Kidney epithelial cell (primary cell): ENCODE results near the gene FAM156B. TPM values are rescaled to one million over a fixed set of nuclear protein-coding genes. Genes with fewer than 3 reads are reported as not detected.
"Not testable (repeated sequence)": the region's sequence is repeated elsewhere in the genome, so short reads cannot be mapped to it uniquely, and the experiment has no call there.

Source experiments
- DNase-seq: peaks from one replicate; pipeline ENCODE4 v3.0.0-alpha.2; 2010; ENCODE audit warnings: low read depth
- H3K27me3 ChIP-seq: 2 replicates; pipeline ENCODE4 v1.6.0; 2011; ENCODE audit warnings: low read length; ENCODE audit not compliant: control insufficient read depth, insufficient read depth
- H3K36me3 ChIP-seq: 2 replicates; pipeline ENCODE4 v1.5.1; 2011; ENCODE audit warnings: low read length; ENCODE audit not compliant: control insufficient read depth, insufficient read depth
- H3K4me3 ChIP-seq: 2 replicates; pipeline ENCODE4 v1.5.1; 2011; ENCODE audit warnings: low read depth, mild to moderate bottlenecking, control low read depth, low read length
- total RNA-seq: library from RNA; depleted of rRNA; stranded (reverse); fragments of >200 nt; gene quantifications from 2 replicates; pipeline ENCODE4 v1.2.3, GENCODE V29; 2015
- TF ChIP-seq, protein P1 (sequence below): IDR thresholded peaks from 2 replicates; pipeline ENCODE4 v1.5.1; 2011; ENCODE audit warnings: mild to moderate bottlenecking, moderate library complexity, low read length, control low read depth, inconsistent platforms; ENCODE audit not compliant: insufficient read depth, poor library complexity, severe bottlenecking

The FAM156B gene
- total RNA-seq, 1 donor from 2014 or later = 13.1 TPM

DNA sequence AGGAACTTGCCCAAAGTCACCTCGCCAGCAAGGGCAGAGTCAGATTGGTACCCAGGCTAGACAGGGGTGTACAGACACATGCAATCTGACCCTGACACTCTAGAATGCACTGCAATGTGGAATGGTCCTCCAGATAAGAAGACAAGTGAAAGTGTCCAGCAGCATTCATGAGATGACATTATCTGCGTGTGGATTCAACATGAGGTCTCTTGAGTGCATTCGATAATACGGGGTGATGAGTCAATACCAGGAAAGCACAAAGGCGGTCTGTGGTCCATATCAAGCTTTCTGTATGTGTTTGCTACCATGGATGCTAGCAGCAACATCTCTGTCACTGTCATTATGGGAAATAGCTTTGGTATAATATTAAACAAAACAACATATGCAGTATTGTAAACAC, 22.5 kb upstream of the FAM156B start:
- TF ChIP-seq, protein P1, sequence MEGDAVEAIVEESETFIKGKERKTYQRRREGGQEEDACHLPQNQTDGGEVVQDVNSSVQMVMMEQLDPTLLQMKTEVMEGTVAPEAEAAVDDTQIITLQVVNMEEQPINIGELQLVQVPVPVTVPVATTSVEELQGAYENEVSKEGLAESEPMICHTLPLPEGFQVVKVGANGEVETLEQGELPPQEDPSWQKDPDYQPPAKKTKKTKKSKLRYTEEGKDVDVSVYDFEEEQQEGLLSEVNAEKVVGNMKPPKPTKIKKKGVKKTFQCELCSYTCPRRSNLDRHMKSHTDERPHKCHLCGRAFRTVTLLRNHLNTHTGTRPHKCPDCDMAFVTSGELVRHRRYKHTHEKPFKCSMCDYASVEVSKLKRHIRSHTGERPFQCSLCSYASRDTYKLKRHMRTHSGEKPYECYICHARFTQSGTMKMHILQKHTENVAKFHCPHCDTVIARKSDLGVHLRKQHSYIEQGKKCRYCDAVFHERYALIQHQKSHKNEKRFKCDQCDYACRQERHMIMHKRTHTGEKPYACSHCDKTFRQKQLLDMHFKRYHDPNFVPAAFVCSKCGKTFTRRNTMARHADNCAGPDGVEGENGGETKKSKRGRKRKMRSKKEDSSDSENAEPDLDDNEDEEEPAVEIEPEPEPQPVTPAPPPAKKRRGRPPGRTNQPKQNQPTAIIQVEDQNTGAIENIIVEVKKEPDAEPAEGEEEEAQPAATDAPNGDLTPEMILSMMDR = no peak
- no peak for DNase-seq
- Histone ChIP-seq H3K4me3 (no peak overlapping the region), H3K27me3 (peaks cover 3% of the 10 kb centered on the region), H3K36me3 (no peaks in the 10 kb centered on the region)

DNA sequence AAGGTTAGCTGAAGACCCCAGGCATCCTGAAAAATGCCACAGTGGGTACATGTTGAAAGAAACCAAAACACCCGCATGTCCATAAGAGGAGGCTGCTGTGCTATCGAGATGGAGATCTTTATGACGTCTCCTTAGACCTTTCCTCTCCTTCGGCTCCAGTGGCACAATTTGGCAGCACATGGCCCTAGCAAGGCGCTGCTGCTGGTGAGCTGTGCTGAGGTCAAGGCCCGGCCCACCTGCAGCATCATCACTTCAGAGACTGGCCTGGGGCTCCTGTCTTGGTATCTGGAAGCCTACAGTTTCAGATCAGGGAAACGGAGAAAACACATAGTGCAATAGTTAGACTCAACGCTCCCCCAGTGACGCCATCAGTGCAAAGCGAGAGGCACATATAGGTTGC, 21.7 kb upstream of the FAM156B start:
- H3K27me3 ChIP-seq, H3K36me3 ChIP-seq, DNase-seq, H3K4me3 ChIP-seq: not testable (repeated sequence)

DNA sequence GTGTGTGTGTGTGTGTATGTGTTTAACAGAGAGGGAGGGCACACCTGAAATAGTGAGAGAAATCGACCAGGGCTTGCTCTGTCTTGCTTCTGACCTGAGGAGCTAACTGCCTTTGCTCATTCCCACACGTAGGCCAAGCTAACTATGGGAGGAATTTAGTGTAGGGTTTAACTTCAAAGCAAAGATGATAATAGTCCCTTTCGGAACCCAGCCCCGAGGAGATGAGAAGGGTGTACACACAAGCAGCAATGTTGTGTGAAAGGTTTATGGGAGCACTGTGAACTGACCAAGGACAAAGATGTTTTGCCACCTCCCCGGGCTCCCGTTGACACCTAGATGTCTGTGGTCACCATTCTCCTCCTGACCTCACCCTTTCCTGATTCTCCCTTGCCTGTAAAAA, 20.7 kb upstream of the FAM156B start:
- H3K4me3 ChIP-seq, H3K27me3 ChIP-seq, DNase-seq, H3K36me3 ChIP-seq: not testable (repeated sequence)

DNA sequence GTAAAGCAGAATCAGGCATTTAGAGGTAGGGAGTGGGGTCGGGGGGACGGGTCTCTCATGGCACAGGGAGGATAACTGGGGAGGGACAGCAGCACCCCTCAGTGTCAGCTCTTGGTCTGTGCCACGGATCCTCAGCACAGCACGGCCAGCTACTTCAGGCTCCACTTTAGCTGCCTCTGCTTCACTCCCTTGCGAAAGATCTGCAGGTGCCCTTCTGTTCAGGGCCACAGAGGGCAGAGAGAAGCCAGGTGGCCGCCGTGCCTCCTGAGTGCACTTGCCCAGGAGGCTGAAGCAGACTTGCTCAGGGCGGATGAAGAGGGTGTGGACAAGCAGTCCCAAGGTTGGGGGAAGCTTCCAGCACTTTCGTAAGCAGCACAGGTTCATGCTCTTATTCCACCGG, 9.7 kb upstream of the FAM156B start:
- H3K36me3 ChIP-seq, DNase-seq, H3K27me3 ChIP-seq, H3K4me3 ChIP-seq: not testable (repeated sequence)

DNA sequence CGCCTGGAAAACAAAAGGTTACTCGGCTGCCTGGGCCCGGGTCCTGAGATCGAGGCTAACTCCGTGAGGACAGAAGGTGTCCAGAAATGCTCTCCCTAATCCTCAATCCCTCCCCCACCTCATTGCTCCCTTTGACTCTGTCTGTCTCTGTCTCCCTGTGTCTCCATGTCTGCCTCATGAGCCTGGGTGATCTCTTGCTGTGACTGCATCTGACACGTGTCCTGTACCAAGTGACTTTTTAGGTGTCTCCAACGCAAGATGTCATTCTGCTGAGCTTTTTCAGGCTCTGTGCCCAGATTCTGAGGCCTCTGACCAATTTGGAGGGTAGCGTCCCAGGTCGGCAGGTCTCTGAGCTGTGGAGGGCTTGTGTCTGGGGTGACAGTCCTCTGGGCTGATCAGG, 9.0 kb upstream of the FAM156B start:
- DNase-seq, H3K27me3 ChIP-seq, H3K4me3 ChIP-seq, H3K36me3 ChIP-seq: not testable (repeated sequence)

DNA sequence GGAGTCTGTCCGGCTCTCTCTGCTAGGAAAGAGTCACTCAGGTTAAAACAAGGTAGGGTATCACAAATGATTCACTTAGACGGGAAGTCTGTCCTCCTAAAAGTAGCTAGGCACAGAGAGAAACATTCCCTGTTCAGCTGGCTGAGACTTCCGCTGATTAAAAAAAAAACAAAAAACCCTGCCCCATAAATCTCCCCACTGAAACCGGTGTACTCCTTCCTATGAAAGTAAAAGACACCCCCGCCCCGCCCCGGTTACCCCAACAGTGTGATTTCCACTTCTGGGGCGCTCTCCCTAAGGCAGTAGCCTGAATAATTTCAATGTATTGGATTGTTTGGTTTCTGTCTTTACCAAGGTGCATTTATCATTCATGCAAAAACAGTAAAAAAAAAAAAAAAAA, 692 bp upstream of the FAM156B start:
- H3K27me3 ChIP-seq, H3K4me3 ChIP-seq, H3K36me3 ChIP-seq, DNase-seq: not testable (repeated sequence)

DNA sequence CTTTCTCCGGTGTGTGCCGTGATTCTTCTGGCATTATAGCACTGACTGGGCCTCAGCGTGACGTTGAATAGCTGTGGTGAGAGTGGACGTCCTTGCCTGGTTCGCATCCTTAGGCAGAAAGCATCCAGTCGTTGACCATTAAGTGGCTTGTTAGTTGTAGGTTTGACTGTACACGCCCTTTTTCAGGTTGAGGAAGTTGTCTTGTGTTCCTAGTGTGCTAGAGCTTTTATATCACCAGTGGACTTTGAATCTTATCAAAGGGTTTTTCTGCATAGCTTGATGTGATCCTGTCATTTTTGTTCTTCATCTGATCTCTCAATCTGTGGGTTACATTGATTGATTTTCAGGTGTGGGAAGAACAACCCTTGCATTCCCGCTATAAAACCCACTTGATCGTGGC, 8.4 kb downstream of the FAM156B start:
- not testable (repeated sequence) for H3K36me3 ChIP-seq, H3K4me3 ChIP-seq, DNase-seq, H3K27me3 ChIP-seq

DNA sequence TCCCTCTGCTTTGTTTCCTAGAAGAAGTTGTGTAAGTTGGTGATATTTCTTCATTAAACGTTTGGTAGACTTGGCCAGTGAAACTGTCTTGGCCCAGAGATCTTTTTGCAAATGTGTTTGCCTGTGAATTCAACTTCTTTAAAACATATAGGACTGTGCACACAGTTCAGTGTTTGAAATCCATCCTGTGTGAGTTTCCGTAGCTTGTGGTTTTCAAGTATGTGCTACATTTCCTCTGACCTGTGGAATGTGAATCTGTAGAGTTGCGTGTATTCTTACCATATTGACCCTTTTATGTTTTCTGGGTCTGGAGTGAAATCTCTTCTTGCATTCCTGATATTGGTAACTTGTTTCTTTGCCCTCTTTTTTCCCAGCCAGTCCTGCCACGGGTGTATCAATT, 8.9 kb downstream of the FAM156B start:
- not testable (repeated sequence) for H3K36me3 ChIP-seq, DNase-seq, H3K27me3 ChIP-seq, H3K4me3 ChIP-seq

DNA sequence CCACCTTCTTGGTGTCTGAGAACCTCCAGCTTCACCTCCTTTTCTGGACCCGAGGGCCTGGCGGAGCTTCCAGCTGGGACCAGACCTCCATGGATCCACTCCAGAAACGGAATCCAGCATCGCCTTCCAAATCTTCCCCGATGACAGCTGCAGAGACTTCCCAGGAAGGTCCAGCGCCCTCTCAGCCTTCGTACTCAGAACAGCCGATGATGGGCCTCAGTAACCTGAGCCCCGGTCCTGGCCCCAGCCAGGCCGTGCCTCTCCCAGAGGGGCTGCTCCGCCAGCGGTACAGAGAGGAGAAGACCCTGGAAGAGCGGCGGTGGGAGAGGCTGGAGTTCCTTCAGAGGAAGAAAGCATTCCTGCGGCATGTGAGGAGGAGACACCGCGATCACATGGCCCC, 10.0 kb downstream of the FAM156B start:
- H3K36me3 ChIP-seq, H3K4me3 ChIP-seq, DNase-seq, H3K27me3 ChIP-seq: not testable (repeated sequence)

DNA sequence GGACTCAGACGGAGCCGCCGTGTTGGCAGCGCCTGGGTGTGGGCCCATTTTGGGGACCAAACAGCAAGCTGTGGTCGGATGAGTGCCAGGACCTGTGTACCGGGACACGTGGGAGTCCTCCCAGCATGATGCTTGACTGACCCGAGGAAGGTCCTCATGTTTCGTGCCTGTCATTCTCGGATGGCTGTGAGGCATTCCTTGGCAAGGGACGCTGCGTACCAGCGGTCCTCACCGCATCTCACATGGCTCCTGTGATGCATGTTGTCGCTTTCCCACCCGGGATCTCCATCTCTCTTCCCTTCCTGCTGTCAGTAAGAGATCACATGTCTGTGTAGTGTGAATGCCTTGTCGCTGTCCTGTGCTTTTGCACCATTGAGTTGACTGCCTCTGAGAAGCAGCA, 10.8 kb downstream of the FAM156B start:
- H3K36me3 ChIP-seq, H3K27me3 ChIP-seq, H3K4me3 ChIP-seq, DNase-seq: not testable (repeated sequence)

DNA sequence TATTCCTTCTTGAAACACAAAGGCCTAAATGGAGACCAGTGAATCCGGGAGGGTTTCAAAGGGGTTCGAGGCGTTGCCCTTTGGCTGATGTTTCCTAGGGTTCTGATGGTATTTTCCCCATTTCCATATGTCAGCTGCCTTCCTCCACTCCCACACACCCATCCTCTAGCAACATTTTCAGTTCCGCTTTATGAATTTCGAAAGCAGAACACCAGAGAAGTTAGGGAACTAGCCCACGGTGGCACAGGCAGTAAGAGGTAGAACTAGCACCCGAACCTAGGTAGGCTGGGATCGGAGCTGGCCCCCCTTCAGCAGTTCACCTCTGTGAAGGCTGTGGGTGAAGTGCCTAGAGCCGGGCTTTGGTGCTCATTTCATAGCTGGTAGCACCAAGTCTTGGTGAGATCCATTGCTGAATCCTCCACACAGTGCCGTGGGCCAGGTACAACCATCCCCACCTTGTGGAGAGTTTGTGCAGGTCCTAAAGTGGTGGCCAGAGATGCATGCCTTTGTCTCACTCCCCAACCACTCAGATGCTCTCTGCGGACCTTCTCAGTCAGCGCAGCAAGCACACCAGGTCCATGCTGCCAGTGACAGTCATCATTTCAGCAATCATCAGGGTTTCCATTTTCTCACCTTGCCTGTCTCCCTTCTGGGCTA, 12.3 kb downstream of the FAM156B start:
- H3K27me3 ChIP-seq = not testable (repeated sequence)

DNA sequence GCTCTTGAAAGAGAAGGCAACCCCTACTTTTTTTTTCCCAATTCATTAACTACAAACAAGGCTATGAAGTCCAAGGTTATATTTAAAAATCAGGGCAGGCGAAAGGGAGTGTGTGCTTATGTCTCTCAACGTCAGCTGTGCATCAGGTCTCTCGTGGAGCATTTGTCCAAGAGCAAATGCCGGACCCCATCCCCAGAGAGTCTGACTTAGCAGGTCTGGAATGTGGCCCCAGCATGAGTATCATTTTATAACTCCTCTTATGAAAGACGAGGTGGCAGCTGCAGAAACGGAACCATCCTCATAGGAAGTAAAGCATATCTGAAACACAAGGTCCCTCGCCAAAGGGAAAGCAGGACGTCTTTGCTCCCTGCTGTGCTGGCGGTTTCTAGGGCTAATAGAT, 16.6 kb downstream of the FAM156B start:
- H3K4me3 ChIP-seq, DNase-seq, H3K27me3 ChIP-seq, H3K36me3 ChIP-seq: not testable (repeated sequence)

More for the DNA sequence above, 12.3 kb downstream of the FAM156B start:
- H3K36me3 ChIP-seq, DNase-seq, H3K4me3 ChIP-seq: not testable (repeated sequence)

DNA sequence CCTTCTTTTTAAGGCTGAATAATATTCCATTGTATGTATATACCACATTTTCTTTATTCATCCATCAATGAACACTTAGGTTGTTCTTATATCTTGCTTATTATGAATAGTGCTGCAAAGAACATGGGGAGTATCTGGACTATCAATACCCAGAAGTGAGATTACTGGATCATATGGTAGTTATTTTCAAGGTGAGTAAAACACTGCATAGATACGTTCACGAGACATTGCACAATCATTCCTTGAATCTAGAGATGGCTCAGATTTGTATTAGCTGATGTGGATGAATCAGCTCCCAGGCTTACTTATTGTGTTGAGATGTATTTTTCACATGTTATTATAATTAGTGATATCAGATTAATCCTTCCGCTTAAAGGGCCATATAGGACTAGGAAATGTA, 17.6 kb downstream of the FAM156B start:
- not testable (repeated sequence) for H3K36me3 ChIP-seq, DNase-seq, H3K4me3 ChIP-seq, H3K27me3 ChIP-seq
